ENCODE data around the gene IL7R.

Gene IL7R

GRCh38 chr5:35919191-35919590 is 62.5 kb downstream of the IL7R start:
- H3K4me1 Mint-ChIP-seq, result peaks cover 28% of the 10 kb centered on the region
- H3K27ac Mint-ChIP-seq, result no peak overlapping the region
- peaks cover 18% of the 10 kb centered on the region for H3K36me3 Mint-ChIP-seq
- H3K27me3 Mint-ChIP-seq, result no peaks in the 10 kb centered on the region
- DNase-seq, result no peak
- CTCF ChIA-PET, result interaction anchor here (0.9 to 9.1 kb wide), 3 partner anchors 106 to 141 kb away, joined by 3 to 141 read pairs (median 5); no protein-coding TSS in a partner anchor
- H3K4me3 Mint-ChIP-seq, result no peak overlapping the region
- peaks cover 26% of the 10 kb centered on the region for H3K9me3 Mint-ChIP-seq

- Mint-ChIP-seq H3K9me3 (peaks cover 19% of the 10 kb centered on the region), H3K4me1 (peaks cover 43% of the 10 kb centered on the region), H3K4me3 (no peak overlapping the region), H3K27ac (no peak overlapping the region), H3K27me3 (no peaks in the 10 kb centered on the region), H3K36me3 (peaks cover 10% of the 10 kb centered on the region)
- no peak for DNase-seq
- CTCF ChIA-PET, result interaction anchor here (0.8 to 9.1 kb wide), 6 partner anchors 13 to 270 kb away, joined by 3 to 141 read pairs (median 6); no protein-coding TSS in a partner anchor
Observed at GRCh38 chr5:35920890-35921289, 64.2 kb downstream of the IL7R start.

DNA sequence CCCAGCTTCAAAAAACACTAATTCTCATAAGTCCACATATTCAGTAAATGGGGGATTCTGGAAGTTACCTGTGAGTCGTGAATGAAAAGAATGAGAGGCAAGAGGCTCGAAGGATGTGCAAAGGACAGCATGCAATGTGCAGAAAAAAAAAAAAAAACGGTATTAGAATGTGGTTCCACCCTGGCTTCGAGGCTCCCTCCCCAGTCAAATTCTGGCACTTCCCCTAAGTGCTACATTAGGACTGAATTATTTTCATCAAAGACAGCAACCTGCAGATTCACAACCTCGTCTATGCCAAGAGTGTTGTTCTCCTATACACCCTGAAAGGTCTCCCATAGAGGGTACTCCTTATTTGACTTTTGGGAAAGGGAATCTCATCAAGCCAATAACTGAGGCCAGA is 65.2 kb downstream of the IL7R start:
- Mint-ChIP-seq H3K4me1 (peaks cover 50% of the 10 kb centered on the region), H3K27me3 (peaks cover 4% of the 10 kb centered on the region), H3K9me3 (peaks cover 14% of the 10 kb centered on the region), H3K36me3 (peaks cover 9% of the 10 kb centered on the region), H3K4me3 (no peak overlapping the region), H3K27ac (no peak overlapping the region)
- CTCF ChIA-PET, result interaction anchor here (1.0 to 11.5 kb wide), 4 partner anchors 18 to 271 kb away, joined by 3 to 209 read pairs (median 72); no protein-coding TSS in a partner anchor
- no peak for DNase-seq

- H3K4me3 Mint-ChIP-seq, result no peak overlapping the region
- peaks cover 14% of the 10 kb centered on the region for H3K9me3 Mint-ChIP-seq
- H3K27ac Mint-ChIP-seq, result no peak overlapping the region
- H3K36me3 Mint-ChIP-seq, result peaks cover 9% of the 10 kb centered on the region
- H3K27me3 Mint-ChIP-seq, result peaks cover 5% of the 10 kb centered on the region
- H3K4me1 Mint-ChIP-seq, result peaks cover 50% of the 10 kb centered on the region
- CTCF ChIA-PET, result interaction anchor here (1.0 to 11.5 kb wide), 7 partner anchors 18 to 271 kb away, joined by 3 to 209 read pairs (median 9); no protein-coding TSS in a partner anchor
- no peak for DNase-seq
Observed at GRCh38 chr5:35922468-35922867, 65.8 kb downstream of the IL7R start.

- Mint-ChIP-seq H3K27me3 (peaks cover 5% of the 10 kb centered on the region), H3K4me1 (peaks cover 46% of the 10 kb centered on the region), H3K36me3 (peaks cover 4% of the 10 kb centered on the region), H3K9me3 (peaks cover 9% of the 10 kb centered on the region), H3K27ac (peak overlapping the region; percentile 49), H3K4me3 (peak overlapping the region; percentile 58)
- CTCF ChIA-PET, result interaction anchor here (0.5 to 11.5 kb wide), 40 partner anchors 17 to 489 kb away, joined by 3 to 209 read pairs (median 4); partner anchors contain the start of genes IL7R and SPEF2
- DNase-seq, result no peak
Observed at GRCh38 chr5:35924122-35924949, 67.6 kb downstream of the IL7R start.

DNA sequence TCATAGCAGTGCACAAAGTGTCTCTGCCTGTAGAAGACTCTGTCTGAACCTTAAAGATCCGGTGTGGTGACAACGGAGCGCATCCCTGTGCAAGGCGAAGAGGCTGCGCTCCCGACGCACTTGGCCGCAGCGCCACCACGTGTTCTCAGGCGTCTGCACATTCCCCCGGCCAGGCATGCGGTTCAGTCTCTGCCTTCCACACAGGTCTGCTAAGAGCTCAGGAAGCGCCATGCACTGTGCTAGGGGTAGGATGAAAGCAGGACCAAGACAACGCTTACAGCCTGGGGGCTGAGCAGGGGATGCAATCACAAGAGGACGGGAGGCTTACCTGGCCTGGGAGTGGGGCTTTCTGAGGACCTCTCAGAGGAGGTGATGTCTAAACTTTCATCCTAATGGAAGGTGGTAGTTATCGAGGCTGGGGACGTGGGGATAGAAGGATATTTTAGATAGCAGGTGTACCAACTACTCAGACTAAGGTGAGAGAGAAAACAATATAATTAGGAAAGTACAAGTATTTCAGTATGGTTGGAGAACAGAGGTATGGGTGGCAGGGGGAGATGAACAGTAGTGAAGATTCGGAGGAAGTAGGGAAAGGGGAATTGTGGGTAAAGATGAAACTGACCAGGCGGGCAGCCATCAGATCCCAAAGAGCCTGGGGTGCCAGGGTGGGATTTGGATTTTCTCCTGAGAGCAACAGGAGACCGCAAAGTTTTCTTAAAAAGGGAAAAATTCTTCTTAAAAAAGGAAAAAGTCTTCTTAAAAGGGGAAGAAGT is 68.4 kb downstream of the IL7R start:
- Mint-ChIP-seq H3K27ac (peak overlapping the region; percentile 46), H3K4me3 (peak overlapping the region; percentile 58), H3K27me3 (peaks cover 5% of the 10 kb centered on the region), H3K36me3 (no peaks in the 10 kb centered on the region), H3K4me1 (peaks cover 42% of the 10 kb centered on the region), H3K9me3 (peaks cover 3% of the 10 kb centered on the region)
- CTCF ChIA-PET, result interaction anchor here (0.5 to 11.5 kb wide), 48 partner anchors 18 to 838 kb away, joined by 3 to 209 read pairs (median 4); partner anchors contain the start of genes IL7R and SPEF2
- peak; percentile 91 for DNase-seq

GRCh38 chr5:35926389-35927051 is 69.8 kb downstream of the IL7R start:
- H3K4me3 Mint-ChIP-seq, result no peak overlapping the region
- peaks cover 40% of the 10 kb centered on the region for H3K4me1 Mint-ChIP-seq
- H3K9me3 Mint-ChIP-seq, result no peaks in the 10 kb centered on the region
- H3K27me3 Mint-ChIP-seq, result peaks cover 5% of the 10 kb centered on the region
- no peaks in the 10 kb centered on the region for H3K36me3 Mint-ChIP-seq
- H3K27ac Mint-ChIP-seq, result no peak overlapping the region
- peak; percentile 76 for DNase-seq
- CTCF ChIA-PET, result interaction anchor here (0.6 to 11.5 kb wide), 47 partner anchors 9 to 1403 kb away, joined by 3 to 209 read pairs (median 5); partner anchors contain the start of gene SPEF2

Data from activated naive CD4-positive, alpha-beta T cell treated with anti-CD3 and anti-CD28 coated beads, Interleukin-2, amount 10 ng/mL, durations not matched to agents 7 days and 5 days (primary cell).